ENCODE measurements around the gene MDN1. TPM values are rescaled to one million over a fixed set of nuclear protein-coding genes. Genes with fewer than 3 reads are reported as not detected.
A peak's percentile ranks its signal among the peaks of the same experiment; 100 is the strongest.
"Not testable (repeated sequence)": the region's sequence is repeated elsewhere in the genome, so short reads cannot be mapped to it uniquely, and the experiment has no call there.

Gene MDN1
- total RNA-seq, 1 experiment from 2014 or later, result 15.3 TPM

DNA sequence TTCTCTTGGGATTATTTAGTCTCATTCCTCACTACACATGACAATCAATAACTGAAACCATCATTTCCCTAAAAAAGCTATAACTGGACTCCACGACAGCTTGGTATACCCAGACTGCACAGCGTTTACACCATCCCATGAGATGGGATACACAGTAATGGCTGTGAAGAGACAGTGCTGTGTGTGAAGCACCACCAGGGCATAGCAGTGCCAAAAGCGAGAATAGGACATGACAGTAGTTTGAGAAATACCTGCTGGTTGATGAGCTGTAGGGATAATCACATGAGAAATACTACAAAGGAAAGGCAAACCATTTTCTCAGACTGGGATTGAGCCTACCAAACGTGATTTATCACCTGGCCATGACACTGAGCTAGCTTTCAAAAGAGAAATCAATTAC lies 158.6 kb downstream of the MDN1 start:
- DNase-seq (ENCODE audit: low spot score), result no peak

DNA sequence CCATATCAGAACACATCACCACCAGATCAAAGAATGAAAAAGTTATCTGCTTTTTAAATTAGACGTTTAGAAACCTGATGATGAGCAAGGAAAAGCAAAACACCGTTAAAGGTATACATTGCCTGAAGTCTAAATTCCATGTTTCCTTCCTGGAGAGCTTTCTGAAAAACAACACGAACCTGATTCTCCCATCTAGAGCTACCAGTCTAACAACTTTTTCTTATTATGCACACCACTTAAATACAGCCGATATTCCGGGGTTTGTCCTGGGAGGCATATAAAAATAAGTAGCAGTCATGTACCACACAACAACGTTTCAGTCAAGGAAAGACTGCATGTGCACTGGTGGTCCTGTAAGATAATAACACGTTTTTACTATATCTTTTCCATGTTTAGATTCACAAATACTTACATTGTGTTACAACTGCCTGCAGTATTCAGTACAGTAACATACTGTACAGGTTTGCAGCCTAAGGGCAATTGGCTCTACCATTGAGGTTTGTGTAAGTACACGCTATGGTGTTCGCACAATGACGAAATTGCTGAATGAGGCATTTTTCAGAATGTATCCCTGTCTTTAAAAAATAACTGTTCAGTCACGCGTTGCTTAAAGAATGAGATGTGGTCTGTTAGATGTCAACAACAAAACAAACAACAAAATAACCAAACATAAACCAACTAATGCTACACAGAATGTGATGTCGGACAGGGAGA lies 162.0 kb downstream of the MDN1 start:
- DNase-seq (ENCODE audit: low spot score), result no peak

DNA sequence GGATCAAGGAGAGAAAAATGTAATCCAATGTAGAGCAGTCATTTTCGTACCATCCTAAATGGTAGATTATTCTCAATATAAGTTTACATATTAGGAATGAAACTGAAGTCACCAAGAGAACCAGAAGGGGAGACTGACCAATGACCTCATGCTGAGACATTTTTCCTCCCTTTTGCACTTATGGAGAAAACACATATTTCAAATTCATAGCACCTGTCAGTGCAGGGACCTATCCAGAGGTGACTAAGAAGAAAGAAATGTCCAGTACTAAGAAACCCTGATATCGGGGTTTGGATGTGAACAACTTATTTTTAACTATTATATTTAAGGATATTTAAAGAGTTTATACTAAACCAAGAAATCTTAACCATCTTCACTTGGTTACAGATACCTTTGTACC lies 164.5 kb downstream of the MDN1 start:
- peak; percentile 56 for DNase-seq (ENCODE audit: low spot score)

DNA sequence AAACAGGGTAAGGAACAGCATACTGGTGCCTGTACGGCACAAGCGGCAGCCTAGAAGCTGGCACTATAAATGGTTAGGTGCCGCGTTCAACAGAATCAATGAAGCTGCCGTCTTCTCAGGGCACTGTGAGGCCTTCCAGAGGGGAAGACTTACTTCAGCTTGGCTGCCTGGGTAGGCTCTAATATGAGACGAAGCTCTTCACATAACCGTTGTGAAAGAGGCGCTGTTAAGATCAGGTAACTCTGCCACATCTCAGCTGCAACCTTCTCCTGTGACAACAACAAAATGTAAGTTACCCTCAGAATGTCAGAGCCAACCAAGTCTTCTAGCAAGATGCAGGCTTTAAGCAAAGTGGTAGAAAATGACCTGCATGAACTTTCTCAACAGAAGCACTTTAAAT lies 169.0 kb downstream of the MDN1 start:
- no peak for DNase-seq (ENCODE audit: low spot score)

DNA sequence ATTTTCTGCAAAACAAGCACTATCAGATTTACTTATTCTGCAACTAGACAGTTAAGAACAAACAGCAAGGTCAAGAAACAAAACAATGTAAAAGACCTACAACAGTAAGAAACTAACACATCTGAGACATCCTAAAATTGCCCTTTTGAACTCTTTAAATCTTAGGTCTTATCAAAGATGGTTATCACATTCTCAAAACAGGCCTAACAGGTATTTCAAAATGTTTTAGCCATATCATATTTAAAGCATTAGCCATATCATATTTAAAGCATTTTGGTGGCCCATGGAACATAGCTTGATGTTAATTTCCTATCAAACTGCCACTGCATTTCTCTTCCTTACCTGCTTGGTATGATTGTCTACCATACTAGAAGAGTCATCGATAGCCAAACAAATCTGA lies 169.9 kb downstream of the MDN1 start:
- DNase-seq (ENCODE audit: low spot score), result no peak

DNA sequence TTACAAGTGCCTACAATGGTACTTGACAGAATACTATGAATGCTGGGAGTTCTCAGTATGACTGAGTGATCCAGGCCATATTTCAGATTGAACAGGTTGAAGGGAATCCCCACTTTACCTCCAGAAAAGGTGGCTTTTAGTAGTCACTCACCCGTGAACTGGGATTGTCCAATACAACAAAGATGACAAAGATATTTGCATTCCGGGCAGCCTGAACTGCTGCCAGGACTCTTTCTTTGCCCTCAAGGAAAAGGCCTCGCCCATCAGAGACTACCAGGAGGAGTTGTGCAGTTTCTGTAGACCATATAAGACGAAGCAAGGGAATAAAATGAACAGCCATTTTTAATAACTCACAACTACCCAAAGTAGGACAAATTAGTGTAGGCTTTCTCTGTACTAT lies 174.7 kb downstream of the MDN1 start:
- no peak for DNase-seq (ENCODE audit: low spot score)

DNA sequence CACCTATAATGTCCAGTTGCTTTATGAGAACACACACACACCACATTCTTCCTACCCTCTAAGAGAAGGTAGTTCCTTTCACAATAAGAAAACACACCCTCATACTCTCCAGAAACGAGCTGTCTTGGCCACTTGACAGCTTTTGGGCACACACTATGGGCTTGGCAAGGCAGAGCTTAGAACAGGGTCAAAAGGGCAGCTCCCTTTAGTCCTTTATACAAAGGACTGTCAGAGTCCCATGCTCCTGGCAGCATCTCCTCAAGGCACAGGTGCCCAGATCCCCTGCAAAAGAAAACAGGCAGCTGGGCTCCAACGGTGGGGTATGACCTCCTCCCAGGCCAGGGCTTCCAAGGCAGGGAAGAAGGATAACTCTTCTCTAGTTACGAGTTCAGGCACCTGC lies 176.2 kb downstream of the MDN1 start:
- DNase-seq (ENCODE audit: low spot score), result no peak

DNA sequence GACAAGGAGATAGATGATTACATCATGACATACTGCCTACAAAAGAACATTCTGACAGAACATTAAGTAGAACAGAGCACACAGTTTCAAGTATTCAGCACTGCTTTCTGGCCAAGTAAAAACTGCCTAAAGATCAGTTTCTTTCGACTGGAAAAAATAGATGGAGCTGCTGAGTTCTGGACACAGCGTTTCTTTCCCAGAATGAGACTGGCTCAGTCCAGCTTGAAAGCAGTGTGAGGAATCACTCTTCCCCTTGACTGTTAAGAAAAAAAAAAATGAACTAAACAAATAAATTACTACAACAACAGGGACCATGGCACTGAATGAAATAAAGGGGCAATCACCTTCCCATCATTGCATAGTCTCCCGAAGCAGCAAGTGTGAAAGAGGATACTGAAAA lies 176.6 kb downstream of the MDN1 start:
- no peak for DNase-seq (ENCODE audit: low spot score)

DNA sequence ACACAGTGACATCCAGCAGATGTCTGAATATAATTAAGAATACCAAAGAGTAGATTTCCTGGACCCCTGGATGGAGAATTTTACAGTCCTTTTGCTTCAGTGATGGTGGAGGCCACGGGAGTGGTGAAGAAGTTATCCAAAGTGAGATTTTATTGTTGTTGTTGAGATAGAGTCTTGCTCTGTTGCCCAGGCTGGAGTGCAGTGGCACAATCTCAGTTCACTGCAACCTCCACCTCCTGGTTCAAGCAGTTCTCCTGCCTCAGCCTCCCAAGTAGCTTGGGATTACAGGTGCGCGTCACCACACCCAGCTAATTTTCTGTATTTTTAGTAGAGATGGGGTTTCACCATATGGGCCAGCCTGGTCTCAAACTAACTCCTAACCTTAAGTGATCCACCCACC lies 178.0 kb downstream of the MDN1 start:
- DNase-seq (ENCODE audit: low spot score), result not testable (repeated sequence)

DNA sequence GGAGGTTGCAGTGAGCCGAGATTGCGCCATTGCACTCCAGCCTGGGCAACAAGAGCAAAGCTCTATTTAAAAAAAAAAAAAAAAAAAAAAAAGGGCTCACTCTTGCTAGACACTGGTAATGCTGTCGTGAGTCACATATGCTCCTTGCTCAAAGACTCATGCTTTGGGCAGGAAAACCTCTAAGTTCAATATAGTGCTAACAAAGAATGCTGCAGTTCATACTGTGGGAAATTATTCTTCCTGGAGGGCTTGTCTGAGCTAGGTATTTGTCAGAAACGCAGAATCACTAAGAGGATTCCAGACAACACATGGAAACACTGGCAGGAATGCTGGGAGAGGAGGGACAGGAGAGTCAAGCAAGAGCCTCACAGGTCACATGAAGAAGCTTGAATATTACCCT lies 178.8 kb downstream of the MDN1 start:
- DNase-seq (ENCODE audit: low spot score), result no peak

DNA sequence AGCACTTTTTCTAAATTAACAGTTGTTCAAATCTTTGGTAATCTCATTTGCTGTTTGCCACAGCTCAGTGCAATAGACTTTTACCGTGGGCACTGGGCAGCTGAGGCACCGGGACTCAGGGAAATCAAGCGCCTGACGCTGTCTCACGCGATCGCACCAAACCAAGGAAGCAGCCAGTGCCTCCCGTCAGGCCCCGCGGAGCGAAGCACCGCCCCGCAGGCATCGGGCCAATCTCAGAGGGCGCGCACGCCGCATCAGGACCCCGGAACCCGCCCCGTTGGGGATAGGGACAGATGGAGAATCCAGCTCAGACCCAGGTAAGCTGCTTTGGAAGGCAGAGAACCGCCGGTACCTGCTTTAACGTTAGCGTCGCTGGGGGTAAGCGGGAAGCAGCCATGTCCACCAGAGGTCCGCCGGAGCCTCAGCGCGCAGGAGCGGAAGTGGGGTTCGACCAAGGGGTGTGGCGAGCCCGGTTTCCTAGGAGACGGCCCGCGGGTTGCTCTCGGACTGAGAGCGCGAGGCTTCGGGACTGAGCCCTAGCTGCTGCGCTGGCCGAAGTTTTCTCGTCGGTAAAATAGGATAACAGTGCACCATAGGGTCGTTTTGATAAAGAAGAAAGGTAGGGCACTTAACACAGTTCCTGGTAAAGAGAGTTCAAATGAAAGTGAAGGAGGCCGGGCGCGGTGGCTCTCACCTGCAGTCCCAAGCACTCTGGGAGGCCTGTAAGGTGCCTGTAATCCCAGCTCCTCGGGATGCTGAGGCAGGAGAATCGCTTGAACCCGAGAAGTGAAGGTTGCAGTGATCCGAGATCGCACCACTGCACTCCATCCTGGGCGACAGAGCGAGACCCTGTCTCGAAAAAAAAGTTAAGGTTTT lies 181.0 kb downstream of the MDN1 start, which contains the start of gene LYRM2:
TSS of gene LYRM2 (minus strand) at position 428 of the 876 bp plus-strand sequence. CDS start at position 397, 31 bp downstream.
- peak; percentile 88 for DNase-seq (ENCODE audit: low spot score)

DNA sequence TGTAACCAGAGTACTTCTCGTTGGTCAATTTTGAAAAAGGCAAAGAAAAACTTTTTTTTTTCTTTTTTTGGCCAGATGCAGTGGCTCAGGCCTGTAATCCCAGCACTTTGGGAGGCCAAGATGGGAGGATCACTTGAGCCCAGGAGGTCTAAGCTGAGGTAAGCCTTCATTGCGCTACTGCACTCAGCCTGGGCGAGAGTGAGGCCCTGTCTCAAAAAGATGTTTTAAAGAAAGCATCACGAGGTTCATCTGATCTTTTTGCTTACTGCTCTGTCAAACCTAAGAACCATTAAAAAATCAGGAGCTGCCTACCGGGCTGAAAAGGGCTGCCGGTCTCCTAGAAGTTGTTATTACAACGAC lies 181.7 kb downstream of the MDN1 start:
- no peak for DNase-seq (ENCODE audit: low spot score)

DNA sequence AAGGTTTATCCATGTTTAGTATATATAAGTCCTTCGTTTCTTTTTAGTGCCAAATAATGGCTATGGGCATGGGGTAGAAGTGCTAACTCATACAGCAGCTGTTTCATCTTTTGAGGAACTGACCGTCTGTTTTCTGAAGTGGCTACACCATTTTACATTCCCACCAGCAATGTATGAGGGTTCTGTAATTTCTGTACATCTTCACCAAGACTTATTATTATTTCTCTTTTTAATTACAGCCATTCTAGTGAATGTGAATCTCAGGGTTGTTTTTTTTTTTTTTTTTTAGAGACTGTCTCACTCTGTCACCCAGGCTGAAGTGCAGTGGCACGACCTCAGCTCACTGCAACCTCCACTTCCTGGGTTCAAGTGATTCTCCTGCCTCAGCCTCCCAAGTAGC lies 183.2 kb downstream of the MDN1 start:
- not testable (repeated sequence) for DNase-seq (ENCODE audit: low spot score)

DNA sequence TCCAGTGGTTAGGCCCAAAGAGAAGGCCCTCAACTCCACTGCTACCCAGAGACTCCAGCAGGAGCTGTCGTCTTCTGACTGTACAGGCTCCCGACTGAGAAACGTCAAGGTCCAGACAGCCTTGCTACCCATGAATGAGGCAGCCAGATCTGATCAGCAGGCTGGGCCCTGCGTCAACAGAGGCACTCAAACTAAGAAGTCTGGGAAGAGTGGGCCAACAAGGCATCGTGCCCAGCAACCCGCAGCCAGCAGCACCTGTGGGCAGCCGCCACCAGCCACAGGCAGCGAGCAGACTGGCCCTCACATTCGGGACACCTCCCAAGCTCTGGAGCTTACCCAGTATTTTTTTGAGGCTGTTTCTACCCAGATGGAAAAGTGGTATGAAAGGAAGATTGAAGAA lies 189.1 kb downstream of the MDN1 start:
- no peak for DNase-seq (ENCODE audit: low spot score)

DNA sequence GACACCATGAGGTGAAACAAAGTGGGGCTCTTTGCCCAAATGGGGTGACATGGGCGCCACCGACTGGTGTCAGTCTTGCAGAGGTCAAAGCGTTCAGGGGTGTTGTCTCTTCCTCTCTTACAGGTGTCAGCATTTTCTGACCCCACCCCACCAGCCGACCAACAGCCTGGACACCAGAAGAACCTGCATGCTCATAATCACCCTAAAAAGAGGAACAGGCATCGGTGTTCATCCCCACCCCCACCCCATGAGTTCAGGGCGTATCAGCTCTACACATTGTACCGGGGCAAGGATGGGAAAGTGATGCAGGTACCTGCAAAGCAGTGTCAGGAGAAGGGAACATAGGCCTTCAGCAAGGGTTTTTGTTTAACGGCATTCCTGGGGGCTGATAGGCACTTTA lies 195.8 kb downstream of the MDN1 start:
- DNase-seq (ENCODE audit: low spot score), result no peak

DNA sequence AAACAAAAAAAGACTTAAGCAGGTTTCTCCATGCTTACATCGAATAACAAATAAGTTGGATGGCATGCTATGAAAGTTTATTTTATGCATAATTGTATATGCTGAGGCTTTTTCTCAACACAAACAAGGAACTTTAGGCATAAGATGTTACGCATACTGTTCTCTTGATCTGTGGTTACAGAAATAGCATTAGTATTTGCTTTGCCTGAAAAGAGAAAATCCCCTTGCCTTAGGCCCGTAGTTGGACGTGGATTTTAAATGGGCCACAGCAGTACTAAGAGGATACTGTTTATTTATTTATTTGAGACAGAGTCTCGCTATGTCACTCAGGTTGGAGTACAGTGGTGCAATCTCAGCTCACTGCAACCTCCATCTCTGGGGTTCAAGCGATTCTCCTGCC lies 200.0 kb downstream of the MDN1 start:
- DNase-seq (ENCODE audit: low spot score), result no peak

DNA sequence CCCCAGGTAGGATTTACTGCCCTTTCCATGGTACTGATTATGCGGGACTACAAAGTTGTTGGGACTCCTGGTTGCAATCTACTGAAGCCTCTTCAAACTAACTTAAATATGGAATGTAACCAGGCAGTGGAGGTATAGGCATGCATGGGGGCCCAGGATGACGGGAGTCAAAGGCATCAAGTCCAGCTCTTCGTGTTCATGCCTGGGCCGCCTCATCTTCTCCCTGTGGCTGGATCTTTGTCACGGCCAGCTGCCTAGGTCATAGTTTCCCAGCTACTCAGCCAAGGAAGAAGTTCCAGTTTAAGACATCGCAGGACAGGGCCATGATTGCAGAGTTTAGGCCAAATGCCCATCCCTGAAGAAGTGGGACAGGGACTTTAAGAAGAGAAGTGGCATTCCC lies 201.6 kb downstream of the MDN1 start:
- DNase-seq (ENCODE audit: low spot score), result no peak

DNA sequence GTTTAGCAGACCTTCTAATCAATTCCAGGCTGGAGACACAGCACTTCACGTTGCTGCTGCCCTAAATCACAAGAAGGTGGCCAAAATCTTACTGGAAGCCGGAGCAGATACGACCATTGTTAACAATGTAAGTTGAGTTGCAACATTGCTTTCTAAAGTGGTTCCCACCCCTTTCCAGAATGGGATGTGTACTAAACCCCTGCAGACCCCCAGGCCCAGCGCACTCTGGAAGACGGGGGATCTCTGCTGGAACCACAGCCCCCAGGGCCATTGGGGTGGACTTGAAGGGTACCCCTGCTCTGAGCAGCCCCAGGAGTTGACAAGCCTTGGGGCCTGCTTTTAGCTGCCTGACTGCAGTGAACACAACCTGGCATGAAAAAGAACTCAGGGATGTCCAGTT lies 203.1 kb downstream of the MDN1 start:
- DNase-seq (ENCODE audit: low spot score), result no peak

DNA sequence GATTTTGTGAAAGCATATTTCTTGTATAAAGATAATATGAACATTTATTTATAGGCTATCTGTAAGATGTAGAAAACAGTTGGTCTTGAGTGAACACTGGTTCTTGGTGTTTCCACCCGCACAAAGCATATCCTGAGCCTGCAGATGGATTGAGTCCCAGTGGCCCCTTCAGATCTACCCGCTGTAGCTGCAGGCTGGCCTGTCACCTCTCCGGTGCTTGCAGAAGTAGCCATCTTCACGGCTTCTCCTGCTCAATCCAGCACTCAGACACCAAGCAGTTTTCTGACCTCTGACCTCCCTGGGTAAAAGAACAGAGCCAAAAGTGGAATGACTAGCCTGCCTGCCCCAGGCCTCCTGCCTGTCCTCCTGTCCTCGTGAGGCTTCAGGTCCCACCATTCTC lies 203.7 kb downstream of the MDN1 start:
- DNase-seq (ENCODE audit: low spot score), result no peak

DNA sequence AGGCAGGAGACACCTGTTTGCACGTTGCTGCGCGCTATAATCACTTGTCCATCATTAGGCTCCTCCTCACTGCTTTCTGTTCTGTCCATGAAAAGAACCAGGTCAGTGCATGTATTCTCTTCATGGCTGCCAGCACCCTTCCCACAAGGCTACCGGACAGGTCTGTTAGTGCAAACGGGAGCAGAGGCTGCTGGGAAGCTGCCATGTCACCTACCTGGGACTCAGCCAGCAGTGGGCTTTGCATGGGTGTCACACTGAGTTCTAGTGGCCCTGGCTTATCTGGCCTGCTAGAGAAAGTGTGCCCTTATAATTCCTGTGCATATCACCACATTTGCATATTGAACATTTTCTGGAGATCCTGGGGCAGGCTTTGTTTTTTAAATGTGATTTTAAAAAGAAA lies 205.8 kb downstream of the MDN1 start:
- DNase-seq (ENCODE audit: low spot score), result no peak

DNA sequence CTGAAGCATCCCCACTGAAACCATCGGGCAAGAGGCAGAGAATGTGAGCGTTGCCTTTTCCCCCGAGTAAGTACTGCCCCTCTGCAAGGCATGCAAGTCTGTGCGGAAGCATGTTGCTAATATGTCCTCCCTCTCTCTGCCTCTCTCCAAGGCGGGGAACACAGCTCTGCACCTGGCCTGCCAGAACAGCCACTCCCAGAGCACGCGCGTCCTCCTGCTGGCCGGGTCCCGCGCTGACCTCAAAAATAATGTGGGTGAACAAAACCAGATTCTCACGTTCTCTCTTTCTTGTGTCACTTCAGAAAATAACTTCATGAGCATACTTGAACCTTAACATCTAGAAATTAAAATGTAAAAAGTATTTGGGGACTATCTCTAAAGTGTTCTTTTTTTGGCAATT lies 207.5 kb downstream of the MDN1 start:
- DNase-seq (ENCODE audit: low spot score), result no peak

DNA sequence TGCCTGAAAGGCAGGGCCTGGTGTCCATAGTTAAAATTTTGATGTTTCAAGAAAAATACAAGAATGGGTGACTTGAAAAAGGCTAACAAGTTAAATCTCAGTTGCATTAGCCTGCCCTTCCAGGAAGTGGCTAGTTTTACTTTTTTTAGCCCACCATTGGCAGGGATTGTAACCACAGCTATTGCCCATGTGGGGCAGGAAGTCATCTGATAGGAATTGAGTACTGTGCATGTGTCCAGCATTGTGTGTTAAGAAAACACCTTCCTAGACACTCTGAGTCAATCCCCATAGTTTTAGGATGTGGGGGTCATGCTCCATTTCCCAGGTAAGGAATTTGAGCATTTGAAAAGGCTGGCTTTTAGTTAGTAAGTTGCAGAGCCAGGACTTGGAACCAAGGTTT lies 207.9 kb downstream of the MDN1 start:
- DNase-seq (ENCODE audit: low spot score), result peak; percentile 21

DNA sequence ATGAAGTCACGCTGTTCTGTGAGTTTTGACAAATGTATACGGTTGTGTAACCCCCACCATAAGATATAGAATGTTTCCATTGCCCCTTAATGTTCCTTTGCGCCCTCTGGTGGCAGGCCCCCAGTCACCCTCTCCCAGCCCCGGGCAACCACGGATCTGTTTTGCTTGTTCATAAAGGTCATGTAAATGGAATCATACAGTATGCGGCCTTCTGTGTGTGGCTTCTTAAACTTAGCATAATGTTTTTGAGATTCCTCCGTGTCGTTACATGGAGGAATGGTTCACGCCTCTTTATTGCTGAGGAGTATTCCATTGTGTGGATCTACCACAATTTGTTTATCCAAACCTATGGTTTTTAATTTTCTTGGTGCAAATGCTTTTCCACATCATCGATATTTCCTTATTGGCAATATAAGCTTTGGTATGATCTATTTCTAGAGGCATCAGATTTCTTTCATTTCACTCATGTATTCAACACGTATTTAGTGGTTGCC lies 209.4 kb downstream of the MDN1 start:
- peak; percentile 37 for DNase-seq (ENCODE audit: low spot score)

Data from A172 (cell line).